Lung microvascular endothelial cell (primary cell): ENCODE data around the gene RNF34. TPM values are rescaled to one million over a fixed set of nuclear protein-coding genes. Genes with fewer than 3 reads are reported as not detected.
A peak's percentile ranks its signal among the peaks of the same experiment; 100 is the strongest.

Source experiments
- DNase-seq, 2 donors: peaks; one replicate each; pipeline versions ENCODE4 v3.0.0 to v3.0.0-alpha.2; 2010; ENCODE audit warnings: low read depth in 2 of 2
- total RNA-seq: library from RNA; depleted of rRNA; stranded (reverse); fragments of >200 nt; gene quantifications from 2 replicates; pipeline ENCODE4 v1.2.1, GENCODE V29; 2014

RNF34 gene
- total RNA-seq, 1 donor from 2014 or later: 116 TPM

DNA sequence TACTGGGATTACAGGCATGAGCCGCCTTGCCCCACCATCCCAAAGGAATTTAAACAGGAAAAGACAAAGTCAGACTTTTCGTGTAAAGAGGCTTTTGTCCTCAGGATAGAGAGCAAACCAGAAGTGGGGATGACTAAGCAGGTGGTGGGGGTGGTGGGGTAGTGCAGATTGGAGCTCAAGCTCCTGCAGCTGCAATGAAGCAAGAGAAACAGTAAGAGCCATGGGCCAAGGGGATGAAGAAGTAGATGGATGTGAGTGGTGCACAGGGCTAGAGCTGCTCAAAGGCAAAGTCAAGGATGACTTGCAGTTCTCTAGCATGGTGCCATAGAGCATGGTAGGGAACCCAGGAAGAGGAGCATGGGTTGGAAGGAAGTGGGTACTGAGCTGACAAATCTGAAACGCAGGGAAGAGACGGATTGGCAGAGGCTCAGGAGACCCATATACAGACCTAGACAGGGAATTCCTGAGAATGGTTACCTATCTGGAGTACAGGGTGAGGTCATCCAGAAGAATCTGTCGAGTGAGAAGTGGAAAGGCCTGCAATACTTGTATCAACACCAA is 11.4 kb upstream of the RNF34 start:
- peak in 1 of 2 donors; percentile 92 for DNase-seq

DNA sequence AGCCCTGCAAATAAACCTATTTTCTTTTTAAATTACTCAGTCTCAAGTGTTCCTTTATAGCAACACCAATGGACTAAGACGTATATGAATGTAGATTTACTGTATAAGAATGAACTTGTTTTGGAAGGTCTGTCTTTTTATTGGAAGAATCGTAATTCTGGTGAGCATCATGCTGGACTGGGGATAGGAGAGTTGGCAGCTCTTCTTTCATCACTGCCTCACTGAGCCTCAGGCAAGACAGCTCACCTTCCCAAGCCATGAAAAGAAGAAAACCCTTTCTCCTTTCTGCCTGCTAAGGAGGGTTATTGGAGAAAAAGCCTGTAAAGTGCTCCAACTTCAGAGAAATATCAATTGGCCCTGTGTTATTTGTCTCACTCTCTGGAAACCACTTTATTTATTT is 9.1 kb upstream of the RNF34 start:
- no peak for DNase-seq

DNA sequence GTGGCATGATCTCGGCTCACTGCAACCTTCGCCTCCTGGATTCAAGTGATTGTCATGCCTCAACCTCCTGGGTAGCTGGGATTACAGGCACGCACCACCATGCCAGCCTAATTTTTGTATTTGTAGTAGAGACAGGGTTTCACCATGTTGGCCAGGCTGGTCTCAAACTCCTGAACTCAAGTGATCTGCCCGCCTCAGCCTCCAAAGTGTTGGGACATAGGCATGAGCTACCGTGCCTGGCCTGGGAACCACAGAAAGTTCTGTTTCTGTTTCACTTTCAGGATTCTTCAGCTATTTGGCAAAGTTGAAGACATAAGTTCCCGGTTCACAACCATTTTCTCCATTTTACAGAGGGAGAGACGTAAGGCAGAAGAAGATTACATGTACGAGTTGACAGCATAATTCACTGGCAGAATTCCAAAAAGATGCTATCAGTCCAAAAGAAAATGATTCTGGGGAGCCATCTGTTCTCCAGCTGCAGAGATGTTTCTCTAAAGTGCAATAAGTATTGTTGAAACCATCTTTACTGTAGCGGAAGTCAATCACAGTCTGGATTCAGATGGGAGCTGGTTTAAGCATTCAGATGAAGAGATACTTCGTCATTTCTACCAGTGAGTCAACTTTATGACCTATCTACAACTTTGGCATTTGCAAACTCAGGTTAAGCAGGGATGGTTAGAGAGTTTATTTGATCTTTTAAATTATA is 8.1 kb upstream of the RNF34 start:
- peak in 1 of 2 donors; percentile 75 for DNase-seq

DNA sequence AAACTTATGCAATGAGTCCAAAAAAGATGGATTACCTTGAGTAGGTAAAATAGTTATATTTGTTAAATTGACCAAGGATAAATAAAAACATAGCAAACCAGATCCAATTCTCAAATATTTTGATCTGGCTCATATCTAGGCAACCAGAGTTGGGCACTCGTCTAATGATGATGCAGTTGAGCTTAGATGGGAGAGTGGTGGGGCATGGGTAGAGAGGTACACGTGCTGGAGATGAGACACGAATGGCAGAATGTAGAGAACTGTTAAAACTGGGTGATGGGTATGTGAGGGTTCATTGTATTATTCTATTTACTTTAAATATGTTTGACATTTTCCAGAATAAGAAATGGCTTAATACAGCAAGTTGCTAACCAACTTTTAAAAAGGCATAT is 7.6 kb upstream of the RNF34 start:
- no peak for DNase-seq

DNA sequence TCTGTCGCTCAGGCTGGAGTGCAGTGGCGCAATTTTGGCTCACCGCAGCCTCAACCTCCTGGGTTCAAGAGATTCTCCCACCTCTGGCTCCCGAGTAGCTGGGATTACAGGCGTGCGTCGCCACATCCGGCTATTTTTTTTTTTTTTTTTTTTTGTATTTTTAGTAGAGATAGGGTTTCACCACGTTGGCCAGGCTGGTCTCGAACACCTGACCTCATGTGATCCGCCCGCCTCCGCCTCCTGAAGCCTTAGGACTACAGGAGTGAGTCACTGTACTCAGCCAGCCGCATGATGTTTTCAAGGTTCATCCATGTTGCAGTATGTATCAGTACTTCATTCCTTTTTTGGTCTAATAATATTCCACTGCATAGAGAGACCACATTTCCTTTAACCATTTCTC is 2.4 kb upstream of the RNF34 start:
- DNase-seq: no peak

DNA sequence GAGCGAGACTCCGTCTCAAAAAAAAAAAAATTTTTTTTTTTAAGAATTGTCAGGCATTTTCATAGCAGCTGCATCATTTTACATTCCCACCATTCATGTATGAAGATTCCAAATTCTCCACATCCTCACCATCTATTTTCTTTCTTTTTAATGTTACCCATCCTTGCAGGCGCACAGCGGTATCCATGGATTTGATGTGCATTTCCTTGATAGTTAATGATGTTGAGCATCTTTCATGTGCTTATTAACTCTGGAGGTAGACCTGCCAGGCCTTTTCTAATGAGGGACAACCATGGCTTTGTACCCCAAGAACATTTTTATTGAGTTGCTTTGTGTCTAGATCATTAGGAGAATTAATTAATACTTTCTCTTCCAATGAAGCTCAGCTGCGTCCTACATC is 1.6 kb upstream of the RNF34 start:
- no peak for DNase-seq

DNA sequence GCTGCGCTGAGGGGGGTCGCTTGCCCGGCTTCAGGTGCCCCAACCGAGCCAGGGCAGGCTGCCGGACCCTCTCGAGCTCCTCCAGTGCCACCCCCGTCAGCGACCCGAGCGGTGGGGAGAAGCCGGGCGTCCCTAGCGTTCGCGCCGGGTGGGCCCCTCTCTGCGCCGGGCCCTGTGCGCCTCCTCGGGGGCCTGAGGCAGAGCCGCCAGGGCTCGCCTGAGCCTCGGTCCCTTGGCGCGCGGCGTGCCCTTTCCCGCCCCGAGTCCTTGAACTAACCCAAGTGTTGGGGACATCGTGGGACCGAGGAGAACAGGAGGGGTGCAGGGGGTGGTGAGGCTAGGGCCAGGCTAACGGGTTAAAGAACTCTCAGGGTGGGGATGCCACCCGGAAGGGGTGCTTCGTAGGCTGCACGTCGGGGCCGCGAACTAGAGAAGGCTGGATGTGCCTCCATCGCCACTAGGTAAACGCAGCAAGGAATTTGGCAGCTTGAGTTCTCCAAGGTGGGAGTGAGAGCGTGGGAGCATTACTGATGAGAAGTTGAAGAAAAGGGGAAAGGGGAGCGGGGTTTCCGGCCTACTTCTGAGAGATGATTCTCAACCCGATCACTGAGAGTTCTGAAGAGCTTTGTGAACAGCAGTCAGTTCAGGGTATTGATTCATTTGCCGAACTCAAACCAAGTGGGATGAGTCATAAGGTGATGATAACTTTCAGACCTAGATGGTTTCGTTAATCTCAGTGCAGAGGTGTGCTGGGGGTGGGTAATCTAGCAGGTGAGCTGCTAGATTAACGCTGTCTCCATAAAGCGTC is 618 bp downstream of the RNF34 start:
- peak; percentile 7 to 48 for DNase-seq

DNA sequence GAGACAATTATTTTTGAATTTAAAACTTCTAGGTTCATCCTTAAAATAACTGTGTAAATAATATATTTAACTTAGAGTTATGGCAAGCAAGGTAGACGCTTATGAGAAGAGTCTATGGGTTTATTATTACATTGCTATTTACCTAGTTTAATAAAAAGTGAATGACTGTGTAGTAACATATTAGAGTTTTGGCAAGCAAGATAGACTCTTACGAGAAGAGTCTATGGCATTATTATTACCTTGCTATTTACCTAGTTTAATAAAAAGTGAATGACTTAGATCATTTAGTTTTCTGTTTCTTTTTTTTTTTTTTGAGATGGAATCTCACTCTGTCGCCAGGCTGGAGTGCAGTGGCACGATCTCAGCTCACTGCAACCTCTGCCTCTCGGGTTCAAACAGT is 3.8 kb downstream of the RNF34 start:
- DNase-seq: no peak

DNA sequence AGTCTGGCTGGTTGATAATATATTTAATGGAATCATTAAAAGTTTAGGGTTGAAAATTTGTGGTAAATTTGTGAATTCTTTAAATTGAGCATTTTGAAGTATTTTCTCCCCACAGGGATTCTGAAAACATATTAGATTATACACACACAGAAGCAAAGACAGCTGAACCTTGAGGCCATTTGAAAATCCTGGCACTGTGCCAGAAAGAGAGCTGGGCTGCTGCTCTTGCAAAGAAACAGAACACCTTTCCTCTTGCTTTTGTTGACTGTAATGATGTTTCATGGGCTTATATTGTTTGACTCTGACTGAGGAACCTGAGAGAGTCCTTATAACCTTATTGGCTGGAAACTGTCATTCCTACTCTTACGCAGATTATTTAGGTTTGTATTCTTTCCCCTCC is 4.8 kb downstream of the RNF34 start:
- peak; percentile 20 for DNase-seq

DNA sequence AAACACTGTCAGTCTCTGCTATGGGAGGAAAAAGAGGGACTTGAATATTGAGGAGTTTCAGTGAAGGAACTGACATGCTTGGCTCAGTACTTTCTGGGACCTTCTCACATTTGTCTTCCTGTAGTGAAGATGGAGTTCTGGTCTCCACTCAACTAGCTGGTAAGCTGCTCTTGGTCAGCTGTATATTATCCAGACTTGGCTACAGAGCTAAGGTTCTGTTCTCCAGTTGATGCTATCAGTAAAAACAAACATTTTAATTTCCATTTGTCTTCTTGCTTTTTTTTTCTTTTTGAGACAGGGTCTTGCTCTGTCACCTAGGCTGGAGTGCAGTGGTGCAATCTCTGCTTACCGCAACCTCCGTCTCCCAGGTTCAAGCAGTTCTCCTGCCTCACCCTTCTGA is 5.3 kb downstream of the RNF34 start:
- no peak for DNase-seq

DNA sequence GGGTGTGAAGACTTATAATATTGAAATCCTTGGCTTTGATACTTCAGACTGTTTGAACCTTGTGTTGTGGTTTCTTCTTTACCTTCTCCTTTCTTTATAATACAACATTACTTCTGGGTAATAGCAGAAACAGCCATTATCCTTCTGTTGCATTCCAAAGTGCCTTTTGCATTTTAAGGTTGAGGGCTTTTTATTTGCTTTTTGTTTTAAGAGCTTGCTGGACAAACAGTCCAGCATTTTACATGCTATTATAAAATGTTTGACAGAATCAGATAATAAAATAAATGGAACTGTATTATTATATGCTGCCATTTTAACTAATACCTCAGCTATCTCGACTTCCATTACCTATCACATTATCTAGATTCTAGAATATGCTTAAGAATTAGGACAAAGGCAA is 14.0 kb downstream of the RNF34 start:
- no peak for DNase-seq

DNA sequence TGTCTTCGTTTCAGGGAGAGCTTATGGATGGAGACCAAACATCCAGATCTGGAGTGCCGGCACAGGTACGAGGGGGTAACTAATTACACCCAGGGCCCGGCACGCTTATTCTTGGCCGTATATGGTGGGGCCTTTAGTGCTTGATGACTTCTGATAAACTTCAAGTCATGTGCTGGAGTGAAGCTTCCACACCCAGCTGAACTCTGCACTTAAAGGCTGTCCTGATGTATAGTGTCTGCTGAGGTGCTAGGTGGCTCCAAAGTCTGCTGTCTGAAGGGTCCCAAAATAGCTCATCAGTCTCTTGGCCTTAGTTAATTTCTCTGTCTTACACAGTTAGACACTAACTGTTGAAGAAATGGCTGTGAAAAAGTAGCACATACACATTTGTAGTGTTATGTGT is 17.9 kb downstream of the RNF34 start:
- DNase-seq: no peak

DNA sequence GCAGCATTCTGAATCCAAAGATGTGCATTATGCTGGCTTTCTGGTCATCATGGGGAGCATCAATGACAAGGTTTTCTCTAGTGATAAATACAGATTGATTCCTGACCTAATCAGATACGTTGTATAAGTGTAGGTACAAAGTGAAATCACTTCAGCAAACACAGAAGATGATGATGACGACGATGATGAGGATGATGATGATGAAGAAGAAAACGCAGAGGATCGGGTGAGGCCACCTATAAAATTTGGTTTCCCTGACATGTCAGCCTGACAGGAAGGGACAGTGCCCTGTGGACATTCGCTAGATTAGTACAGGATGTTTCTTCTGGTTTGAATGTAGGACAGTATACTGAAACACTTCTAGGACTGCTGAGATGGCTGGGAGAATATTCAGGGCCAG is 20.2 kb downstream of the RNF34 start:
- no peak for DNase-seq

DNA sequence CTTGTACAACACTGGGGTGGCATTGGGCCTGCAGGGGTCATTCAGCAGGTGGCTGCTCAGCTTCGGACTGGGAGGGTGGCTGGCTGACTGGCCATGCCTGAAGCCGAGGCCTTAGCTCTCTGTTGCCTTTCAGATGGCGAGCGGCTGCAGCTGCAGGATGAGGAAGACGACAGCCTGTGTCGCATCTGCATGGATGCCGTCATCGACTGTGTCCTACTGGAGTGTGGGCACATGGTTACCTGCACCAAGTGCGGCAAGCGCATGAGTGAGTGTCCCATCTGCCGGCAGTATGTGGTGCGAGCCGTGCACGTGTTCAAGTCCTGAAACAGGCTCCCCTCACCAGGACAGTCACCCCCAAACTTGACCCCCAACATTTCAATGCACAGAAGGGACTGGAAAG is 23.3 kb downstream of the RNF34 start:
- no peak for DNase-seq

DNA sequence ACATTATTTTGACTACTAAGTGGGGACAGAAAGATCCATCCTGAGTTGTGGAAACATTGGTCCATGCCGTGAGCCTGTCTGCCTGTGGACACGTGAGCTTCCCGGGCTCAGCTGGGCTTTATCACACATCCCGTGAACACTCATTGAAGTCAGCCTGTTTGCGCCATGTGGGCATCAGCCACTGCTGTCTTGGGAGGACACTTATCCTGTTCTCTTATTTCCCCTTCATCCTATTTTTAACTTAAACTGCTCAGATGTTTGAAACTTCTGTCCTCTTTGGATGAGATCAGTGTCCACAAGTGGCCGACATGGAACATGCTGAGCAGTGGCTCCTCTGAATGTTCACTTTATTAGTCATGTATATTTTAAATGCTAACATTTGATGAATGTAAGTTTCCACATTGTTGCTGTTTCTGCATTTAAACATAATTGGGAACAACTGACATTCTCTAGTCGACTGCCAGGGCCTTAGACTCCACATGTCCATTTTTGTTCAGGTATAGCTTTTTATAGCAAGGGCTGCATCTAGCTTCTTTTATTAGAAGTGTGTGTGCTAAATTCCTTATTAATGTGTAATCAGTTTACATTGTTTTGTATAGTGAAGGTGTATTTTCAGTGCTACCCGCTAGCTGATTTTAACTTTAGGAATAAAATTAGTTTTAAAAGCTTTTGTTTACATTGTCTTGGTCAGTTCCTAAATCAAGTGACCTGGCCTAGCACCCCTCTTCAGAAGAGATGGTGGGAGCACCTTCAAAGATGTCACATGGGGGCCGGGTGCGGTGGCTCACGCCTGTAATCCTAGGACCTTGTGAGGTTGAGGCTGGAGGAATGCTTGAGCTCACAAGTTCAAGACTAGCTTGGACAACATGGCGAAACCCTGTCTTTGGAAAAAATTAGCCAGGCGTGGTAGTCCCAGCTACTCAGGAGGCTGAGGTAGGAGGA is 24.0 kb downstream of the RNF34 start:
- DNase-seq: no peak

DNA sequence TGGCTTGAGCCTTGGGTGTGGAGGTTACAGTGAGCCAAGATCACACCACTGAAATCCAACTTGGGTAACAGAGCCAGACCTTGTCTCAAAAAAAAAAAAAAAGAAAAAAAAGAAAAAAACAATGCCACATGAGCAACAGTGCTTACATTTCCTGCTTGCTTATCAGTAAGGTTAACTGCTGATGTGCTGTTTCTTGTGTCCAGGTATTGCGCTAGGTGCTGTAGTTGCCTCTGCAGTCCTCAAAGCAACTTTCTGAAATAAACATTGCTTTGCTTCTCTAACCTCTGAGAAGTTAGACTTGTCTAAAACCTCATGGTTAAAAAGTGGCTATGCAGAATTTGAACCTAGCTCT is 24.7 kb downstream of the RNF34 start:
- DNase-seq: no peak

DNA sequence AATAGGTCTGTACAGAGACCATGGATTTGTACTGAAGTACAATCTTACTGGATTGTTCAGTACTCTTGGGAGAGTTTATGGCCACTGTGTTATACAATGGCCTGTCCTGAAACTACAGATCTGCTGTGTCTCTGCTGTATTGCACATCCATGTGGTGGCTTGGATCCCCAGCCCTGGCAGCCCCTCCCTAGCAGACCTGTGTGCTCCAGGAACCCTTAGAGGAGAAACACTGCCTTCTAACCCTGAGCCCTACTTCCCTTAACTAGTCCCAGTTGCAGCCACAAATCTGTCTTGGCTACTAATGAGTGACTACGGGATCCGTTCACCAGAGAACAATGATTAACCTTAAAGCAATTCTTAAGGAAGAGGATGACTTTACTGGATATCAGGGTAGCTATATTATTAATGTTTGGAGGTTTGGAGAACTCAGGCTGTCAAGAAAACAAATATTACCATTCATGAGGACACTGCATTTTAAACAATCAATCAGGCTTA is 27.7 kb downstream of the RNF34 start:
- no peak for DNase-seq

DNA sequence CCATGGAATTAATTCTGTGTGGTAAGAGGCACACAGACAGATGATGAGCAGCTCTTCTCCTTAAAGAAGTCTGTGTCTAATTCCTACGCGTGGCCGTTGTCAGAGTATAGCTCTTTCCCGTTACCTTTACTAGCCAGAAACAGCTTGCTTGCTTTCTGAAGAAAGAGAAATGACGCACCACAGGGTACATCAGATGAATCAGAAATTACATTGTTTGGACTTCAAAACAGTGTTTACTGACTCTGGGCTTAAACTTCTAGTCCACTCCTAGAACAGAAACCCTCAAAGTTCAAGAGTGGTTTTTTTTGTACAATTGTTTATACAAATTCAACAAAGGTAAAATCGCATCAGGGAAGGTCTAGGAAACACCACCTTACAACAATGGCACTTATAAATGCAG is 29.0 kb downstream of the RNF34 start:
- DNase-seq: no peak

DNA sequence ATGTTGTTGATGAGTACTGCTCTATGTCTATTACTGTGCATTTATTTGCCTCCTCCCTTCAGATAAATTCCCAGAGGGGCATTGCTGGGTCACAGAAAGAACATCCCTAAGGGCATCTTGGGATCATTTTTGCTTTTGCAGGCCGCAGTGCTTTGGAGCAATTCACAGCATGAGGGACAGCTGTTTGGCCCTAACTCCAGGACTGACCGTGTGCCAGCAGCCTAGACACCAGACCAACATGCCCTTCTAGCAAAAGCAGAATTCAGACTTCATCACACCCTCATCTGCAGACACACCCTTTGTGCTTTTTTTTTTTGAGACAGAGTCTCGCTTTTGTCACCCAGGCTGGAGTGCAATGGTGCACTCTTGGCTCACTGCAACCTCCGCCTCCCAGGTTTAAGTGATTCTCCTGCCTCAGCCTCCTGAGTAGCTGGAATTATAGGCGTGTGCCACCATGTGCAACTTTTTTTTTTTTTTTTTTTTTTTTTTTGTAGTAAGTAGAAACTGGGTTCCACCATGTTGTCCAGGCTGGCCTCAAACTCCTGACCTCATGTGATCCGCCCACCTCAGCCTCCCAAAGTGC is 31.0 kb downstream of the RNF34 start:
- DNase-seq: no peak

DNA sequence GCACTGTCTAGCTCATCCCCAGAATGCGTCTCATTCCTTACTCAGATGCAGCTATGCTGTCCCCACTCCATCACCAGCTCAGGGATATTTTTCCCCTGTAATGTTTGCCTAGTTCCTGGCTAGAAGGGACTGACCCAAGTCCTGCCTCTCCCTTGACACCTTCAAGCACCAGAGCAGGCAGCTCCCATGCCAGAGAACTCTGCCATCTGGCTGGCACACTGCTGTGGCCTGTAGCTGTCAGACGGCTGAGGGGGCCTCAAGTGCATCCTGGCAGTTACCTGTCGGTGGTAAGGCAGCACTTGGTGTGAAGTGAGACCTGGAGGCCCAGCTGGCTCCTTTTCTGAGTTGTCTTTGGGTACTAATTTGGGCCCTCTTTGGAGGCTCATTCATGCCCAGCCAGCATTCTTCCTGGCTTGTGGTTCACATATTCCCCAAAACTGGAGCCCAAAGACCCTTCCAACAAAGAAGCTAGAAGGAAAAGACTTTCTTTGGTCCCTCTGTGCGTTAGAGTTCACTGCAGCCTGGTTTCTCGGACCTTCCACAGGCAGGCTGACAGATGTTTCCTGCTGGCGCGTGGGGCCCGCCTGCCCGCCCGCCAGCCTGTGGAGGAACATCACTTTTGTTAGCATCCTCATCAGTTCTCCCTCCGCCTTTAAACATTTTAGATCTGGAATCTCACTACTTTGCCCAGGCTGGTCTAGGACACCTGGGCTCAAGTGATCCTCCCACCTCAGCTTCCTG is 33.0 kb downstream of the RNF34 start:
- DNase-seq: no peak

DNA sequence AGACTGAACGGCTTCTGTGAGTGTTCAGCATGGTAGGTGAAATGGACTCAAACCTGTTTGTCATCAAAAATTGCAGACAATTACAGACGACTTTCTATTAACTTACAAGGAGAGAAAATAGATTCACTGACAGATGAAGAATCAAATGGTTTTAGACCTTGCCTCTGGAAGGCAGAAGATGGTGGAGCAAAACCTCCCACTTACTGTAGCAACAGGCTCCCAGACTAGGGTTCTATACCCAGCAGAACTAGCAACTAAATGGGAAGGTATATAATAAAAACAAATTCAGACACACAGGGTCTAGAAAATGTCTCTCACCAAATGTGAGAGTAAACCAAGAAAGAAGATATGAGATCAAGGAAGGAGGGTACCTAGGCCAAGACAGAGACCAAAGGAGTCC is 36.8 kb downstream of the RNF34 start:
- no peak for DNase-seq
